IPS-18c (cell line): ENCODE data around the gene CRTAC1.

Experiments used
- H3K4me3 ChIP-seq: 2 replicates; pipeline ENCODE4 v1.7.0; 2013; ENCODE audit warnings: low read depth, mild to moderate bottlenecking, low read length, moderate library complexity; ENCODE audit not compliant: insufficient read depth
- H3K9me3 ChIP-seq: one replicate; pipeline ENCODE4 v1.6.1; 2013; ENCODE audit warnings: mild to moderate bottlenecking, low read length, moderate library complexity; ENCODE audit not compliant: control insufficient read depth, insufficient read depth

The CRTAC1 gene

DNA sequence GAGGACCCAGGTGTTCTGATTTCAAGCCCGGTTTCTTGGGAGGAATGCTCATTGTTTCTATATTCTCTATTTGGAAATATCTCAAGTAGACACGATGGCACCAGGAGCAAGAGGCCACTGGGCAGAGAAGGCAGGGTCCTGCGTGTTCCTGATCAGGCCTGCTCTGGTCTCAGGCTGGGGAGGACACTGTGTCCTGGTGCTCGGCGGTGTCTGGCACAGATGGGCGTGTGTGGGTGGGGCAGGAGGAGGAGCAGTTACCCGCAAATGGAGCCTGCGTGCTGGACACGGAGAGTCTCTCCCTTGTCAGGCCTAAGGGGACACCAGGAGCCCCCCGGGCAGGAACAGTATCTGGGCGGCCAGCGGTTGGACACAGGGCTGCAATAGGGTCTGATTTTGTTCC lies 206.7 kb downstream of the CRTAC1 start:
- H3K4me3 ChIP-seq, result no peak overlapping the region
- H3K9me3 ChIP-seq, result no peaks in the 10 kb centered on the region

DNA sequence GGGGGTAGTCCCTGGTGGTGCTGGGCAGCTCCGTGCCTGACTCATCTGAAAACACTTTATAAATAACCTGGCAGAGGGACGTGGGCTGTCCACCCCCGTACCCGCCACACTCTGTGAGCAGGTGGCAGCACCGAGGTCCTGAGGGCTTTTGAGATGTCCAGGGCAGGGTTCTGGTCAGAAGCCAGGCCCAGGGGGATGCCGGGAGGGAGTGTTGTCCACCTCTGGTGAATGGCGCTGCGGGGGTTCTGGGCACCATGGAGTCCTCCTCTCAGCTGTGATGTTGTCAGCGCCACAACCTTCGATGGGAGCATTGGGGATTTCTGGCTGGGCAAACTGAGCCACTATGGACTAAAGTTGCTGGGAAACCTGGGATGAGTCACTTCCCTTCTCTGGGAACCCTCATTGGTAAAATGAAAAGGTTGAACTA lies 208.1 kb downstream of the CRTAC1 start:
- H3K4me3 ChIP-seq, result no peak overlapping the region

DNA sequence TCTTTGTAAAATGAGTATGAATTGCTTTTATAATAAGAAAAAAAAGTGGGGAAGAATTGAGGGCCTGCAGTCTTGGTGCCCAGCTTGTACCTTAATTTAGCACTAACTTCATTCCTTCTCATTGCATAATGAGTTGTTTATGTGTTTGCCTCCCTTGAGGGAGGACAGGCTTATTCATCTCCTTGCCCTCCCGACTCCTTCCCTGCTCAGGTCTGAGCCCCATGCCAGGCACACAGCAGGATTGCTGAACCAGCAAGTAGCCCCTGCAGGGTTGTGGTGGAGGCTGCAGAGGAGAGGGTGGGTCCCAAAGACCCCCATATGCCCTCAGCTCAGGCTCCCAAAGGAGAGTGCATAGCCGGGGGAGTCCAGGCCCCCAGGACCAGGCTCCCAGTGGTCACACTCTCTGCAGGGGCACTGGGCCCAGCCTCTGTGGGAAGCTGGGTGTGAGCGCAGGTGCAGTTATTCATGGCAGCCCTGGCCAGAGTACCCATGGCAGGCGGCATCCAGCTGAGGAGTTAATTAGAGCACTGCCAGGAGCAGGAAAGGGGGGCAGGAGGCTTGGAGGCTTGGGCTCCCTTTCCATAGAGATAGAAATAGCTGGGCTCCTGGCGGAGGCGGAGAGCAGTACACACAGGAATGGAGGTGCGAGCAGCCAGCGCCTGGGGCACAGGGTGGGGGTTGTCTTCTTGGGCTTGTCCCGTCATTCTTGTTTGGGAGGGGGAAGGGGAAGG lies 208.9 kb downstream of the CRTAC1 start:
- Histone ChIP-seq H3K9me3 (no peaks in the 10 kb centered on the region), H3K4me3 (no peak overlapping the region)

More for the DNA sequence above, 208.1 kb downstream of the CRTAC1 start:
- no peaks in the 10 kb centered on the region for H3K9me3 ChIP-seq

DNA sequence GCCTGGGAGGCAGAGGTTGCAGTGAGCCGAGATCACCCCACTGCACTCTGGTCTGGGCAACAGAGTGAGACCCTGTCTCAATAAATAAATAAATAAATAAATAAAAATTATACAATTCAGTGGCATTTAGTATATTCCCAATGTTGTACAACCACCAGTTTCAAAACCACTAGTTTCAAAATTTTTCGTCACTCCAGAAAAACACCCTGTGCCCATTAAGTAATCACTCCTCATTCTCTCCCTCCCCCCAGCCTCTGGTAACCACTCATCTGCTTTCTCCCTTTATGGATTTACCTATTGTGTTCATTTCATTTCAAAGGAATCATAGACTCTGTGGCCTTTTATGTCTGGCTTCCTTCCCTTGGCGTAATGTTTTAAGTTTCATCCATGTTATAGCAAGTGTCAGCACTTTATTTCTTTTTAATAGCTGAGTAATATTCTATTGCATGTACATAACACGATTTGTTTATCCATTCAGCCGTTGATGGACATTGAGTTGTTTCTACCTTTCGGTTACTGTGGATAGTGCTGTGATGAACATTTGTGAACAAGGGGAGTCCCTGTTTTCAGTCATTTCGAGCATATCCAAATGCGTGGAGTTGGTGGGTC lies 210.2 kb downstream of the CRTAC1 start:
- Histone ChIP-seq H3K4me3 (no peak overlapping the region), H3K9me3 (no peaks in the 10 kb centered on the region)

DNA sequence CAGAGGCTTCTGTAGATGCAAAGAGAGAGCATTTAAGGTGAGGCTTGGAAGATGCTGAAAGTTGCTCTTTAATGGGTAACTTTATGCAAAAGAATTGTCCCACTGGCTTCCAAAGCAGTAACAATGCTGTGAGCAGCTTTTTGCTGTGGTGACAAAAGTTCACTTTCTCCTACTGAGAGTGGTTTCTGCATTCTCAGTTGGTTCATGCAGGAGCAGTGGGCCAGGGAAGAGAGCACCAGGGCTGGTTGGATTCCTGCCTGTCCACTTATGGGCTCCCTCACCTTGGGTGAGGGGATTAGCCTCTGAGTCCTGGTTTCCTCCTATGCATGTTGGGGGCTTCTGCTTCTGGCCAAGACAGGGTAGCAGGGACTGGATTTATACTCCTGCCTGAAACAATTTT lies 211.8 kb downstream of the CRTAC1 start:
- H3K9me3 ChIP-seq, result no peaks in the 10 kb centered on the region
- H3K4me3 ChIP-seq, result no peak overlapping the region

DNA sequence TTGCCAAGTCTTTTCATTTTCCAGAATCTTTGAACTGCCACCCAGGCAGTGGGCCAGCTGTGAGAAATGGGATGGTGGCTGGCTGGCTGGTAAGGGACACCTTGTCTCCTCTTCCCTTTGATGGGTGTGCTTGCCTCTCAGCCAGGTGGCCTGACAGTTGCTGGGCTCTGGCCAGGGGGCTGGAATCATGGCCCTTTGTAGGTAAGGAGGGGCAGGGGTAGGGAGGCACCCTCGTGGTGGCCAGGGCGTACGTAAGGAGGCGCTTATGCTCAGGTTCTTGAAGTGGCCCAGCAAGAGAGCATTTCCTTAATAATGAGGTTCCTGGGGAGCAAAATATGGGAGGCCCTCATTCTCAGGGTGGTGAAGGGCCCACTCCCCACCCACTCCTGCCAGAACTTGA lies 213.8 kb downstream of the CRTAC1 start:
- no peak overlapping the region for H3K4me3 ChIP-seq
- no peaks in the 10 kb centered on the region for H3K9me3 ChIP-seq
